HG03103 (cell line): Measurements from ENCODE around the gene ATCAY.
"Not testable (repeated sequence)": the region's sequence is repeated elsewhere in the genome, so short reads cannot be mapped to it uniquely, and the experiment has no call there.

Source experiments
- ATAC-seq: cut with Tn5 transposase; IDR thresholded peaks from one replicate; pipeline ENCODE4 v1.9.1; 2021; ENCODE audit warnings: low read depth; ENCODE audit not compliant: unreplicated experiment

The ATCAY gene

GRCh38 chr19:3944018-3944721 is 63.7 kb downstream of the ATCAY start:
- ATAC-seq, result no peak

DNA sequence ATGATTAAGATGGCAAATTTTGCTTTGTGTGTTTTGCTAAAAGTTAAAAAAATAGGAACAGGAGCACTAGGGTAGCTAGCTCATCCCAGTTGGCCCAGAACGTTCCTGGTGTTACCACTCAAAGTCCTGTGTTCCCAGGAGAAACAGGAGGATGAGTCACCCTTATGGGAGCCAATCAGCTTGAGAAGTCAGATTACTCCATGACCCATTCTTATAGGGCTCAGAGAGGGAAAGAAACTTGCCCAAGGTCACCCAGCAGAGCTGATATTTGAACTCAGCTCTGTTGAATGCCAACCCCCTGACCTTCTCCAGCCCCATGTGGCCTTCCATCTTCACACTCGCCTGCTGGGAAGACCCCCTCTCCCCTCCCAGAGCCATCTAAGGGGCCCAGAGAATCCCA is 65.4 kb downstream of the ATCAY start:
- ATAC-seq, result no peak

DNA sequence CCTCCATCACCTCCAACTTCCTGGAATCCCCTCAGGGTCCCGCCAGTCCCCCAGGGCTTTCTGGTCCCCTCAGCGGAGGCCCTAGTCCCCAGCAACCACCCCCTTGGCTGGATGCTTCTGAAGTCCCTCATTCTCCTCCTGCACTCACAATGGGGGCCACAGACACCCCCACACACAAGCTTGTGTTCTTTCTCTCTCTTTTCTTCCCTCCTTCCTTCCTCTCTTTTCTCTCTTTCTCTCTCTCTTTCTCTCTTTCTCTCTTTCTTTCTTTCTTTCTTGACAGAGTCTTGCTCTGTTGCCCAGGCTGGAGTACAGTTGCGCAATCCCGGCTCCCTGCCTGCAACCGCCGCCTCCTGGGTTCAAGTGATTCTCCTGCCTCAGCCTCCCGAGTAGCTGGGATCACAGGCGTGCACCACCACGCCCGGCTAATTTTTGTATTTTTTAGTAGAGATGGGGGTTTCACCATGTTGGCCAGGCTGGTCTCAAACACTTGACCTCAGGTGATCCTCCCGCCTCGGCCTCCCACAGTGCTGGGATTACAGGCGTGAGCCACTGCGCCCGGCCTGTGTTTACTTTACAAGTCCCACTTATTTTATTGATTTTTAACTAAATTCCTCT is 66.9 kb downstream of the ATCAY start:
- ATAC-seq, result not testable (repeated sequence)

DNA sequence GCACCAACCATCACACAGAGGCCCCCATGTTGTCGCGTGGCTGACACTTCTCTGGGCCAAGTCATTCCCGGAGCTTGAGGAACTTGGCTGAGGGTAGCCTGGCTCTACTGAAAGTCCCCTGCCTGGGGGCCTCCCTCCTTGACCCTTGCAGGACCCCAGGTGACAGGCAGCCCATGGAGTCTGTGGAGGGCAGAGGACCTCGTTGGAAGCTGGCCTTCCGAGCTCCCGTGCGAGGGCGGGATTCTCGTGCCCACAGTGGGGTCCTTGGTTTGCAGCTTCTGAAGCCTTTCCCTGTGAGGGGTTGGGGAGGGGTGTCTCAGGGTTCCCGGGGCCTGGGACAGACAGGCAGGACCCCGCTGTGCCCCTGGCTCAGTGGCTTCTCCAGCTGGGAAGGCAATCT is 68.8 kb downstream of the ATCAY start:
- no peak for ATAC-seq

- ATAC-seq, result no peak
These were observed 69.7 kb downstream of the ATCAY start for GRCh38 chr19:3949997-3950859.

- ATAC-seq, result no peak
These were observed 70.7 kb downstream of the ATCAY start for GRCh38 chr19:3950871-3951861.

- ATAC-seq, result not testable (repeated sequence)
These were observed 72.3 kb downstream of the ATCAY start for GRCh38 chr19:3952755-3953276.

- no peak for ATAC-seq
These were observed 73.6 kb downstream of the ATCAY start for GRCh38 chr19:3954107-3954506.

- not testable (repeated sequence) for ATAC-seq
These were observed 74.8 kb downstream of the ATCAY start for GRCh38 chr19:3955276-3955675.

DNA sequence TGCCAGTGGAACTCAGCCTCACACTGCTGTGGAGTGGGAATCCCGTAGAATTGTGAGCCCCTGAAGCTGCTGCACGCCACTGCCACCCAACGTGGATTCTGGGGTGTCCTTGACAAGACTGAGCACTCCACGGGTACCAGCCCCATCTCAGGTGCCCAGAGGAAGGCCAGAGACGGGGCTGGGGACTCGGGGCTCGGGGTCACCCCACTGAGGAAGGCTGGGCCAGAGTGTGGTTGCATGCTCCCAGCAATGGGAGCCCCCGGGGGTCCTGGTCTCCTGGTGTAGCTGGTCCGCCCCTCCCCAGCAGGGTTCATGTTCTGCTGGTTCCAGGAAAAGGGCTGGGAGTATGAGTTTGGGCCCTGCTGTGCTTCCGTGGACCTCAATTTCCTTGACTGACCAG is 75.2 kb downstream of the ATCAY start:
- no peak for ATAC-seq

DNA sequence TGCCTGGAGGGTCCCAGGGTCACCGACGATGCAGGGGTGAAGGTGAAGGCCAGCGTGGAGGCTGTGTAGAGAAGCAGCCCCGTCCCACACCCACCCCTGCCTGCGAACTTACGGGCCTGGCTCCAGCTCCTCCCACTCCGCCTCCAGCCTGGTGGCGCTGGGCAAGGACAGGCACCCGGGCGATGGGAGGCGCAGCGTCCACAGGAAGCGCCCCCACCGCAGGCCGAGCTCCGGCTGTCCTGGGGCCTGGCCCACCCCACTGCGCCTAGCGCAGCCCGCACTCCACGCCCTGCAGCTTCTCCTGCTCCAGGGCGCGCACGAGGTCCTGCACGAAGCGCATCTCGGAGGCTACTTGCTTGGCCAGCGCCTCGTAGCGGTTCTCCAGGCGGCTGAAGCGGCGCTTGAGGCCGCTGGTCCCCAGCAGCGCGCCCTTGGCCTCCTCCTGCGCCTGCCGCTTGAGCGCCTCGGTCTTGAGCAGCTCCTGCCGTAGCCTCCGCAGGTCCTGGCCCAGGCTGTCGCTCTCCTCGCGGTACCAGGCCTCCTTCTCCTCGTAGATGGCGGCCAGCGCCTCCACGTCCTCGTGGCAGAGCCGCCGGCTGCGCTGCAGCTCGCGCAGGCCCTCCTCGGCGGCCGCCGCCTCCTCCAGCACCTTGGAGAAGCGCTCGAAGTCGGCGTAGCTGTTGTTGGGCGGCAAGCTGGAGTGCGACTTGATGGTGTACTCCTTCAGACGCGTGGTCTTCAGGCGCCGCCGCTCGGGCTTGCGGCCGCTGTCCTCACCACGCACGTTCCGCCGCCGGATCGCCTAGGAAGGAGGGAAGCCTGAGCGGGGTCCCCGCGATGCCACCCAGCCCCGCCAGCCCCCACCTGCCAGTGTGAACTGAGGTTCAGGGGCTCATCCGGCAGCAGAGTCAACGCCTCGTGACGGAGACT is 78.6 kb downstream of the ATCAY start:
- no peak for ATAC-seq

DNA sequence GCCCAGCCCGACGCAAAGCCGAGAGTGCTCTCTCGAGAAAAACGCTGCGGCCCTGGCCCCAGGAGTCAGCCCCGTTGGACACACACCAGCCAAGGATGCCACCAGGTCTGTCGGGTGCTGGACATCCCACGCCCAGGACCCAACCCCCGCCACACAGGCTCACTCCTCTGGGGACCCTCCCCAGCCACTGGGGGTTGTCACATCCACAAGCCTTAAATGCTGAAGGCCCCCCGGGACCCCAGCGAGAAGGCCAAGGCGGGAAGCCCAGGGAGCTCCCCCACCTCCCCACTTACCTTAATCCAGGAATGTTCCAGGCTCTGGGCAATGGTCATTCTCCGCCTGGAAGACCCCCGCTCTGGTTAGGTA is 79.3 kb downstream of the ATCAY start:
- no peak for ATAC-seq

- no peak for ATAC-seq
These were observed 80.5 kb downstream of the ATCAY start for GRCh38 chr19:3961007-3961406.

DNA sequence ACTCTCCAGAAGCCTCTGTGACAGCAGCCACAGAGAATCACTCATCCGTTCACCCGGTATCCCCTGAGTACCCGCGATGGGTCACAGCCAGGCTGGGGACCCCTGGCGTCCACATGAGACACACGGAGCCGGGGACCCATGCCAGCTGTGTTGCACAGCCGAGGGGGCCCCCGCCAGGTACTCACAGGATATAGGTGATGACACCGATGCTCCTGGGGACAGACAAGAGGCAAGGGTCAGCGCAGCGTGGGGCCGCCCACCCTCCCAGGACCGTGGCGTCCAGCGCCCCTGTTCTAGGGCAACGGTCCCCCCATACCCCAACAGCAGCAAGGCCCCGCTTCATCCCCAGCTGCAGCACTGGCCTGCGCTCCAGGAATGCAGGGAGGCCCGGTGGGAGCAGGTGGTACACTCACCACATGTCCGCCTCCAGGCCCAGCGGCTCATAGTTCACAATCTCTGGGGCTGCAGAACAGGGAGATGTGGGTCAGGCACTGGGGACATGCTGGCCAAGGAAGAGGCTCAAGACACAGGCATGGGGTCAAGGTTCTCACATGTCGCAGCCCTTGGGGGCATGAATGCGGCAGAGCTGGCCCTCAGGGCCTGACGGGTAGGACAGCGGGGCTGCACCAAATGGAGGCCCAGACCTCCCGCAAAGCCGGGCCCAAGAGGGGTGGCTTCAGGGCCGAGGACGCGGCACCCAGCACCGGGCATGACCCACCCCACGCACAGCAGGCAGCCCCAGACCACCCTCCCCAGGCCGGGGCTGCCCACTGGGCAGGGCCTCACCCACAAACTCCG is 83.2 kb downstream of the ATCAY start:
- no peak for ATAC-seq

DNA sequence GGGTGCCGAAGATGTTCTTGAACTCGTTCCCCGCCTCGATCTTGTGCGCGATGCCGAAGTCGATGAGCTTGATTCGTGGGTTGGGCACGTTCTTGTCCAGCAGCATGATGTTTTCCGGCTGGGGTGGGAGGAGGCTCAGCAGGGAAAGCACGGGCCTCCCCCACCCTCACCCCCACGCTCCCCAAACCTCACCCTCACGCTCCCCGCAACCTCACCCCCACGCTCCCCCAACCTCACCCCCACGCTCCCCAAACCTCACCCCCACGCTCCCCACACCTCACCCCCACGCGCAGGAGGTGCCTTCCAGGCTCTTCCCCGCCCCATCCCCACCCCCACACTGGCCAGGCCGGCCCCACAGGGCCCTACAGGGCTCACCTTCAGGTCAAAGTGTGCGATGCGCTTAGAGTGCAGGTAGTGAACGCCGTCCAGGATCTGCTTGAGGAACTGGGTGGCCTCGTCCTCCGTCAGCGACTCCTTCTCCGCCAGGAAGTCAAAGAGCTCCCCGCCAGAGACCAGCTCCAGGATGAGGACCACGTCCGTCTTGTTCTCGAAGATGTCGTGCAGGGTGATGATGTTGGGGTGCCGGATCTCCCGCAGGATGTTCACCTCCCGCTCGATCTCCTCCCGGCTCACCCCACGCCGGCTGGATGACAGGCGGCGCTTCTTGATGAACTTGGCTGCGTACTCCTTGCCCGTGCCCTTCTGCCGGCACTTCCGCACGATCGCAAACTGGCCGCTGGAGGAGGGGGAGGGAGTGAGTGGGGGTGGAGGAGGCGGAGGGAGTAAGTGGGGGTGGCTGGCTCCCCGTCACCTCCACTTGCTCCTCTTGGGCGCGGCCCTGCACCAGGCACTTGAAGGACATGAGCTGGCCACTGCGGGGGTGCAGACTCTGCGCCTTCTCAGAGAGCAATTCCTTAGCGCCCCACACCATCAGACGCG is 84.0 kb downstream of the ATCAY start:
- no peak for ATAC-seq

DNA sequence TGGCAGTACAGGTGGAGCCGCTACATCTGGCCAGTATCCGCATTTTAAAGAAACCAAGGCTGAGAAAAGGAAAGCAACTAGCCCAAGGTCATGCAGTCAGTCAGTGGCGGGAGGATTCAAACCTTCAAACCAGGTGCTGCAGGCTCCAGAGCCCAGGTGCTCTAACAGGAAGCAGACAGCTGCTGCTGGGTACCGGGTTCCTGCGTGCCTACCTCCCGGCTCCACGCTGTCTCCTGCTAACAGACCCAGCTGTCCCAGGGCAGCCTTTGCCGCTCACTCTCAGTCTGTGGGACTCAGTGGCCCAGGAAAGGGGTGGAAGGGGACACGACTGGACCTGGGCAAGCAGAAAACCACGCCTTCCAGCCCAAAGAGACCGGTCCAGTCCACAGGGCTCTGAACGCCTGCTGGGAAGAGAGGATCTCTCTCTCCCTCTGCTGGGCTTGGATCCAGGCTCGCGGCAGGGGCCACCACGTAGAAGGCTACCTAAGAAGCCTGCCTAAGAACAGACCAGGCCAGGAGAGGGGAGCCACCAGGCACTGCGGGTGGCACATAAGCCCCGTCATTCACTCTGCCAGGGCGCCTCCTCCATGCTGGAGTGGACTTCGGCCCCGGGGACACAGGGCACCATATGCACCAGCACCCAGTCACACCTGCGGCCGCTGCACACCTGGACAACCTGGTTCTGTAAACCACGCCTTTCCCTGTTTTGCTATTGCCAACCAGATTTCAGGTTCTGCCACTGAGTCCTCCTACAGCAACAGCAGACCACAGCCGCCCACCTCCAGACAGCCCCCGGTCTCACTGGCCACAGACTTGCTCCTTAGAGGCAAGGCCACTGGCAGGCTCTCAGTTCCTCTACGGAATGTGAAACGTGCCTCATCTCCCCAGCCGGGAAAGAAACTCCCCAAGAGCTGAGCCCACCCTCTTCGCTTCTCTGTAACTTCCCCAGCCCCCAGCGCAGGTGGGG is 85.8 kb downstream of the ATCAY start:
- ATAC-seq, result no peak
